BE2C (cell line): ENCODE results near the gene FAM89A.
"Not testable (repeated sequence)": the region's sequence is repeated elsewhere in the genome, so short reads cannot be mapped to it uniquely, and the experiment has no call there.

Source experiments
- DNase-seq: peaks from one replicate; pipeline ENCODE4 v3.0.0-alpha.2; 2020
- H3K27me3 ChIP-seq: fragments of 250-450 bp; sonication (Bioruptor Pico); 2 replicates; pipeline ENCODE4 v1.5.1; 2020; ENCODE audit warnings: mild to moderate bottlenecking
- H3K36me3 ChIP-seq: fragments of 250-450 bp; sonication (Bioruptor Pico); 2 replicates; pipeline ENCODE4 v1.5.1; 2020; ENCODE audit warnings: mild to moderate bottlenecking
- H3K4me1 ChIP-seq: fragments of 250-450 bp; sonication (Bioruptor Pico); 2 replicates; pipeline ENCODE4 v1.5.1; 2020
- H3K4me3 ChIP-seq: 2 replicates; pipeline ENCODE4 v1.5.1; 2011; ENCODE audit warnings: low read depth, low read length
- H3K9me3 ChIP-seq: fragments of 250-450 bp; sonication (Bioruptor Pico); 2 replicates; pipeline ENCODE4 v1.5.1; 2020
- TF ChIP-seq, protein P1 (sequence below): IDR thresholded peaks from 2 replicates; pipeline ENCODE4 v1.5.1; 2012; ENCODE audit warnings: mild to moderate bottlenecking, low read depth, low read length

The FAM89A gene

DNA sequence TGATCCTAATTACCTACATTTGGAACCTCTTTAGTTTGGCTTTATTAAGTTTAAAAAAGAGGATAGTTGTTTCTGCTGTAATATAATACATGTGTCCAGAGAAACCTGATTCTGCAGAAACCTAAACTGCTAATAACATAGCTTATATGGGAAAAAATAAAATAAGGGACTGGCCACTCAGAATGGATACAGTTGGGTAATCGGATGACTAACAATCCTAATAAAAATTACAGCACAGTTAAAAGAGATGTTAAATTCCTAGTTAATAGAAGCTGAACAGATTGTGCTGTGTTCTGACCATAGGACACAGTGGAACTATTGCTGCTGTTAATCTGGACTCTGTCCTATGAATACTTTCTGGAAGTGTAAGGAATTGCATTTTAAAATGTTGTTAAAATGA lies 45.2 kb downstream of the FAM89A start:
- H3K4me1 ChIP-seq, result no peaks in the 10 kb centered on the region
- H3K4me3 ChIP-seq, result no peak overlapping the region
- no peaks in the 10 kb centered on the region for H3K27me3 ChIP-seq
- peaks cover 50% of the 10 kb centered on the region for H3K36me3 ChIP-seq
- TF ChIP-seq, protein P1, sequence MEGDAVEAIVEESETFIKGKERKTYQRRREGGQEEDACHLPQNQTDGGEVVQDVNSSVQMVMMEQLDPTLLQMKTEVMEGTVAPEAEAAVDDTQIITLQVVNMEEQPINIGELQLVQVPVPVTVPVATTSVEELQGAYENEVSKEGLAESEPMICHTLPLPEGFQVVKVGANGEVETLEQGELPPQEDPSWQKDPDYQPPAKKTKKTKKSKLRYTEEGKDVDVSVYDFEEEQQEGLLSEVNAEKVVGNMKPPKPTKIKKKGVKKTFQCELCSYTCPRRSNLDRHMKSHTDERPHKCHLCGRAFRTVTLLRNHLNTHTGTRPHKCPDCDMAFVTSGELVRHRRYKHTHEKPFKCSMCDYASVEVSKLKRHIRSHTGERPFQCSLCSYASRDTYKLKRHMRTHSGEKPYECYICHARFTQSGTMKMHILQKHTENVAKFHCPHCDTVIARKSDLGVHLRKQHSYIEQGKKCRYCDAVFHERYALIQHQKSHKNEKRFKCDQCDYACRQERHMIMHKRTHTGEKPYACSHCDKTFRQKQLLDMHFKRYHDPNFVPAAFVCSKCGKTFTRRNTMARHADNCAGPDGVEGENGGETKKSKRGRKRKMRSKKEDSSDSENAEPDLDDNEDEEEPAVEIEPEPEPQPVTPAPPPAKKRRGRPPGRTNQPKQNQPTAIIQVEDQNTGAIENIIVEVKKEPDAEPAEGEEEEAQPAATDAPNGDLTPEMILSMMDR, result no peak
- H3K9me3 ChIP-seq, result no peaks in the 10 kb centered on the region
- DNase-seq, result no peak

DNA sequence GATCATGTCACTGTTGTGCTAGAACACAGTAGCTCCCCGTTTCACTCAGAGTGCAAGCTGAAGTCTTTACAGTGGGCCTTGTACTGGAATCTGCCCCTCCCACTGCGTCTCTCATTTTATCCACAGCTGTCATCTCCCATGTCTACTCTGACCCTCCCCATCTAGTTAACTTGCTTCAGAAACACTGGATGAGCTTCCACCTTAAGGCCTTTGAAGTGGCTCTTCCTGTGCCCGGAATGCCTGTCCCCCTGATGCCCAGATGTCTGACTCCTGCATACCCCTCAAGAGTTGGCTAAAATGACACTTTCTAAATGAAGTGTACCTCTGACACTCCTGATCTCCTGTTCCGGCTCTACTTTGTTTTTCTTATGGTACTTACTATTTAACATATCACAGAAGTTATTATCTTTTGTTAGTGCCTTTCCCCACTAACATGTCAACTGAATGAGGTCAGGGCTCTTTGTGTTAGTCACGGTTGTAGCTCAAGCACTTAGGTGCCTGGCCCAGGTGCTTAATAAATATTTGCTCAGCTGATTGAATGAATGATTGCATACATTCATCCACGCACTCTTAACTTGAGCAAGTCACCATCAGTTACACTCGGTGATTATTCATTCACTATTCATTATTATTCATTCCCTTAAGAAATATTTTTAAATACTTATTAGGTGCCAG lies 47.8 kb downstream of the FAM89A start:
- no peak overlapping the region for H3K4me3 ChIP-seq
- no peaks in the 10 kb centered on the region for H3K27me3 ChIP-seq
- peaks cover 40% of the 10 kb centered on the region for H3K36me3 ChIP-seq
- no peaks in the 10 kb centered on the region for H3K4me1 ChIP-seq
- H3K9me3 ChIP-seq, result no peaks in the 10 kb centered on the region
- TF ChIP-seq, protein P1, result no peak
- no peak for DNase-seq

DNA sequence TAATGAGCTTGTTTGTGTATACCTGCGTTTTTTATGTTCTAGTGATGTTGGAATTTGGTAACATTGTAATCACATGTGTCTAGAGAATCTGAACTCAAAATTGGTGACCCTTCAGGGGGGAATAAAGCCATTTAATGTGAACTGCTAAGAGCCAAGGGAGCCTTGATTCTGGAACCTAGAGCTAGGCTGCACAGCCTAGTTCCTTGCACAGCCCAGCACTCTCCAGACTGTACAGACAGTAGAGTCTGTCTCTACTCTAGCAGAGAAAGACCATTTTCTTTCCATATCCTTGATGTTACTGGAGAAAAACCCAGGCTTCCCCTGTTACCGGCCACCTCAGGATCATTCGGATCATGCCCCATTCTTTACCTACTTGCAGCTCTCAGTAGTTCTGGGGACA lies 52.6 kb downstream of the FAM89A start:
- no peak for DNase-seq
- Histone ChIP-seq H3K4me1 (no peaks in the 10 kb centered on the region), H3K9me3 (no peaks in the 10 kb centered on the region), H3K36me3 (peaks cover 17% of the 10 kb centered on the region), H3K27me3 (no peaks in the 10 kb centered on the region), H3K4me3 (no peak overlapping the region)
- TF ChIP-seq, protein P1, result no peak

DNA sequence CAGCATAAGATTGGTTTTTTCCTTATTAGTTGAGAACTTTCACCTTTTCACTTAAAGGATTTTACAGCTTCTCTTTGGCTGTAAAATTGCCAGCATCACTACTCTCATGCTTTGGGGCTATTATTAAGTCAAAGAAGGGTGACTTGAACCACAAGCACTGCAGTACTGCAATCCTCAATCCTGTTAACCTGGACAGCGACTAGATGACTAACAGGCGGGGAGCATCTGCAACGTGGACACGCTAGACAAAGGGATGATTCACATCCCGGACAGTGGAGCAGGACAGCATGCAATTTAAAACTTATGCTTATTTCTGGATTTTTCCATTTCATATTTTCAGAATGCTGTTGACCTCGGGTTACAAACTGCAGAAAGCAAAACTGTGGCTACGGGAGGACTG lies 53.1 kb downstream of the FAM89A start:
- Histone ChIP-seq H3K9me3 (no peaks in the 10 kb centered on the region), H3K4me1 (no peaks in the 10 kb centered on the region), H3K36me3 (peaks cover 14% of the 10 kb centered on the region), H3K27me3 (no peaks in the 10 kb centered on the region), H3K4me3 (no peak overlapping the region)
- no peak for DNase-seq
- TF ChIP-seq, protein P1, result no peak

DNA sequence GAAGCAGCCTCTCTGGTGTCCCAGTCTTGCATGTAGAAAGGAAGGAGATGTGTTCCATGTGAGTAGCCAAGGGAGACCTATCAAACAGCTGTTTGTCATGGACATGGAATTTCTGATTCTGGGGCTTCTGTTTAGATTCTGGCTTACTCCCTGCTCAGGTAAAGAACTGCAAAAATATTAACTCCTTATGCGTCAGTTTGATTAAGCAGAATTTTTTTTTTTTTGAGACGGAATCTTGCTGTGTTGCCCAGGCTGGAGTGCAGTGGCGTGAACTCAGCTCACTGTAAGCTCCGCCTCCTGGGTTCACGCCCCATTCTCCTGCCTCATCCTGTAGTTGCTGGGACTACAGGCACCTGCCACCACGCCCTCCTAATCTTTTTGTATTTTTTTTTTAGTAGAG lies 54.3 kb downstream of the FAM89A start:
- H3K4me1 ChIP-seq, result no peaks in the 10 kb centered on the region
- peaks cover 9% of the 10 kb centered on the region for H3K36me3 ChIP-seq
- TF ChIP-seq, protein P1, result no peak
- H3K9me3 ChIP-seq, result no peaks in the 10 kb centered on the region
- no peak overlapping the region for H3K4me3 ChIP-seq
- DNase-seq, result no peak
- H3K27me3 ChIP-seq, result no peaks in the 10 kb centered on the region

DNA sequence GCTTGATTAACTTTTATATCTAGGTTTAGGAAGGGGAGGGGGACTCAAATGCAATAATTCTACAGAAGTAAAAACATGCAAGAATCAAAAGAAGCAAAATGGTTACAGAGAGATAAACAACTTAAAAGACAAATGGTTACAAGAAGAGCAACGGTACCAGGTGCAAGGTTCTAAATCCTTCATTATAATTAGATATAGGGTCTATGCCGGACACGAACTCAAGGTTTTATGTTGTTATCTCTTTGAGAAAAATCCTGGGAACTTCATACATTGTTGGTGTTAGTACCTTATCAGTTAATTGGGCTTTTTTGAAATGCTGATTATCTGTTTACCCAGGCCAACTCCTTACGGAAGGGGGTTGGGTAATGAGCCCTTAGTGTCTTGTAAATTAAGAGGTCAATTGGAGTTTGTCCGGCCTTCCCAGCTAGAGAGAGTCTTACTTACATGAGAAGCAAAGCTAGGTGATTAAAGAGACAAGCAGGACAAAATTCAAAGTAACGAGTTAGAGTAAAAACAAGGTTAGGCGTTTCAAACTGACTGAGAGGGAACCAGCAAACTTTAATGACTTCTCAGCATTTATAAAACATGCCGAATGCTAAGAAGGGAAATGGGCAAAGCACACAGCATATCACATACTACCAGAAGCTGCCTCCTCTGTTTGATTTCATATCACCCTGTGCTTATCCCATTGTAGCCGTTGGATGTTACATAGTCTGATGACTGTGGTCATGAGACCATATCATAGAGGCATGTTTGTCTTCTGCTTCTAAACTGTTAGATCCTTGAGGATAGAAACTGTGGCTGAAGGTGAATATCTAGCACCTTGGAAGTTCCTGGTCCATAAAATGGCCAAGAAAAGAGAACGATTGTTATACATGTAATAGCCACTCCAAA lies 55.2 kb downstream of the FAM89A start:
- H3K9me3 ChIP-seq, DNase-seq, H3K27me3 ChIP-seq, H3K36me3 ChIP-seq, H3K4me1 ChIP-seq, H3K4me3 ChIP-seq: not testable (repeated sequence)
